ENCODE data around the gene OBI1.

- TF ChIP-seq CTCF (IDR thresholded peaks at IDR 0.05): no peak
- TF ChIP-seq EZH2 (IDR thresholded peaks at IDR 0.05; ENCODE audit: borderline replicate concordance, insufficient read depth, low read depth, low read length, poor library complexity, severe bottlenecking): no peak
Measured at GRCh38 chr13:78630511-78630910, 28.4 kb downstream of the OBI1 start.

Data from B cell (primary cell).